Fibroblast of pulmonary artery (primary cell): ENCODE data around the gene OR14J1.
"Not testable (repeated sequence)": the region's sequence is repeated elsewhere in the genome, so short reads cannot be mapped to it uniquely, and the experiment has no call there.

Experiments
- DNase-seq: peaks from one replicate; pipeline ENCODE4 v3.0.0-alpha.2; 2010; ENCODE audit warnings: low read depth
- H3K4me3 ChIP-seq: replicated peaks from 2 replicates; pipeline ENCODE4 v1.5.1; 2011; ENCODE audit warnings: low read depth, mild to moderate bottlenecking, control low read depth, low read length, moderate library complexity
- CTCF ChIP-seq: IDR thresholded peaks from 2 replicates; pipeline ENCODE4 v1.5.1; 2011; ENCODE audit warnings: mild to moderate bottlenecking, control low read depth, low read length, inconsistent platforms; ENCODE audit errors: missing control alignments

OR14J1 gene

GRCh38 chr6:29295623-29296022, 5.9 kb upstream of the OR14J1 start:
- H3K4me3 ChIP-seq, result no peak overlapping the region
- no peak for TF ChIP-seq CTCF
- no peak for DNase-seq

- DNase-seq, result no peak
- TF ChIP-seq CTCF, result no peak
- H3K4me3 ChIP-seq, result no peak overlapping the region
These were observed 18.4 kb downstream of the OR14J1 start for GRCh38 chr6:29319931-29320330.

GRCh38 chr6:29323332-29323731, 21.8 kb downstream of the OR14J1 start:
- DNase-seq, H3K4me3 ChIP-seq: not testable (repeated sequence)

GRCh38 chr6:29325777-29326176, 24.3 kb downstream of the OR14J1 start:
- TF ChIP-seq CTCF, result no peak
- DNase-seq, result no peak
- no peak overlapping the region for H3K4me3 ChIP-seq

- H3K4me3 ChIP-seq, result no peak overlapping the region
- DNase-seq, result no peak
- no peak for TF ChIP-seq CTCF
These were observed 31.2 kb downstream of the OR14J1 start for GRCh38 chr6:29332676-29333075.

- no peak for TF ChIP-seq CTCF
- DNase-seq, result no peak
- no peak overlapping the region for H3K4me3 ChIP-seq
These were observed 34.8 kb downstream of the OR14J1 start for GRCh38 chr6:29336269-29336668.

GRCh38 chr6:29345380-29345779, 43.9 kb downstream of the OR14J1 start:
- no peak for DNase-seq
- no peak for TF ChIP-seq CTCF
- no peak overlapping the region for H3K4me3 ChIP-seq

GRCh38 chr6:29349348-29349747, 47.8 kb downstream of the OR14J1 start:
- DNase-seq, result not testable (repeated sequence)

More at GRCh38 chr6:29349348-29349747, 47.8 kb downstream of the OR14J1 start:
- H3K4me3 ChIP-seq, result not testable (repeated sequence)
